Activated CD4-positive, alpha-beta T cell treated with anti-CD3 and anti-CD28 coated beads, Interleukin-2, amount 50 U/mL, for 24 hours (primary cell): Measurements from ENCODE around the gene SIM2.

ENCODE experiments used
- DNase-seq, 2 donors: peaks; one replicate each; pipeline ENCODE4 v3.0.0-alpha.2; 2020; ENCODE audit warnings: low read depth in 1 of 2, low spot score in 1 of 2

The SIM2 gene

DNA sequence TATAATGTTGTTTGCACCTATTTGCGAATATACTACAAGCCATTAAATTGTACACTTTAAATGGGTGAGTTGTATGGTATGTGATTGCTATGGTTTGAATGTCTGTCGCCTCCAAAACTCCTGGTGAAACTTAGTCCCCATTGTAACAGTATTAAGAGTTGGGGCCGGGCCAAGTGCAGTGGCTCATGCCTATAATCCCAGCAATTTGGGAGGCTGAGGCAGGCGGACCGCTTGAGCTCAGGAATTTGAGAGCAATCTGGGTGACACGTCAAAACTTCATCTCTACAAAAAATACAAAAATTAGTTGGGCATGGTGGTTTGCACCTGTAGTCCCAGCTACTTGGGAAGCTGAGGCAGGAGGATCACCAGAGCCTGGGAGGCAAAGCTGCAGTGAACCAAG, 12.0 kb upstream of the SIM2 start:
- no peak for DNase-seq

DNA sequence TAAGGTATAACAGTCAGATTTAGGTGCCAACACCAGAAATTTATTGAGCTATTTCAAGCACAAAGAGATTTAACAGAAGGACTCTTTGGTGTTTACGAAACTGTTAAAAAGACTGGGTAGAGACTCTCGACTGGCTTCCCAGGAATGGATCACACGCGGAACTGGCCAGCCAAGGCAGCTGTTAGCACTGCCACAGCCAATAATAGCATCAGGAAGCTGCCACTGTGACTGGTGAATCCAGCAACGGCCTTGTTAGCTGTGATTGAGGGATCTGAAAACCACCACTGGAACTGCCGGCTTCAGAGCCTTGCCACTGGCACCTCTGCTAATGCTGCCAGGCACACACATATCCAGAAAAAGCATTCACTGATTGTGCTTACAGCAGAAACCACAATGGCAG, 10.6 kb upstream of the SIM2 start:
- no peak for DNase-seq

GRCh38 chr21:36689324-36689723, 9.6 kb upstream of the SIM2 start:
- DNase-seq: no peak

GRCh38 chr21:36690628-36691554, 8.0 kb upstream of the SIM2 start:
- no peak for DNase-seq

DNA sequence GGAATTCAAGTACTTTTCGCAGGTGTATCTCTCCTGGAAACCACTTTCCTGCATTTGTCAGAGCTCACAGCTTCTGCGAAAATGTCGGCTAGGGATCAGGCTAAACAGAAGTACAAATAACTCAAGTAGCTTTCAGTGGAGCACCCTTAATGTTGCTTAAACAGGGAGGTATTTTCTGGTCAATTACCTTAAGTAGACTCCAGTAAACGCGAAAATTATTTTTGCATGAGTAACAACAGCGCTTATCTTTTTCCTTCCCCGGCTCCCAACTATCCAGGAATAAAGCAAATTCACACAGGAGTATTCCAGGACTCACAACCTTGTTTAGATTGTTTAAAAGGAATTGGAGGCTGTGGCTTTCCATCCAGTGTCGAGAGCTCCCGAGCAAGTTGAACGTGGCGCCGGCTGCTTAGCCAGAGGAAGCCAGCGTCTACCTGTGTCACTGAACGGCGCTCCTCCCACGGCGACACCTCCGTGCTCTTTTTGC, 7.3 kb upstream of the SIM2 start:
- DNase-seq: no peak

- no peak for DNase-seq
Observed at GRCh38 chr21:36692114-36692834, 6.6 kb upstream of the SIM2 start.

DNA sequence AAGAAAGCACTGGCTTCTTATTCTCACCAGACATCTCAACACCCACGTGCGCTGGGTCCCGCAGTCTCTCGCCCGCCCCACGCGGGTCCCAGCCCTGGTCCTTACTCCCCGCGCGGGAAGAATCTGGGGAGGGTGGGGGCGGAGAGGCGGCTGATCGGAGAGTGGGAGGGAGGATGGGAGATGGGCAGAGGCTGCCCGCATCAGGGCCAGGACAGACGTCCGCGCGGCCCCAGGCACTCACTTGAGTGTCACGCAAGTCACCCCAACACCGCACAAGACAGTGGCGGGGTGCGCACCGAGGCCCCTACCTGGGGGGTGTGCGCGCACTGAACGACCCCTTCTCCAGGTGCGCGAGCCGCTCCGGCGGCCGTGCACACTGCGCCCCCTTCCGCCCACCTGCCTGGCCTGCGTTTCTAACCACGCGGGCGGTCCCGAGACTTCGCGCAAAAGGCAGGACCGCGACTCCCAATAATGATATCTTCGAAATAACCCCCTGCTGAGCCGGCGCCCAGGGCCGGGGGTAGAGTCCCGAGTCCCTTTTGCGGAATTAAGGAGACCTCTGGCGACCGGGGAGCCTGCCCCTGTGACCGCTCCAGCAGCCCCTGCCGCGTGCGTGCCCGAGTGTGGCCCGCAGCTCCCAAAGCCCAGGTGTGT, 6.0 kb upstream of the SIM2 start:
- DNase-seq: no peak

- no peak for DNase-seq
Observed at GRCh38 chr21:36693489-36694030, 5.4 kb upstream of the SIM2 start.

GRCh38 chr21:36694031-36694515, 4.8 kb upstream of the SIM2 start:
- no peak for DNase-seq

DNA sequence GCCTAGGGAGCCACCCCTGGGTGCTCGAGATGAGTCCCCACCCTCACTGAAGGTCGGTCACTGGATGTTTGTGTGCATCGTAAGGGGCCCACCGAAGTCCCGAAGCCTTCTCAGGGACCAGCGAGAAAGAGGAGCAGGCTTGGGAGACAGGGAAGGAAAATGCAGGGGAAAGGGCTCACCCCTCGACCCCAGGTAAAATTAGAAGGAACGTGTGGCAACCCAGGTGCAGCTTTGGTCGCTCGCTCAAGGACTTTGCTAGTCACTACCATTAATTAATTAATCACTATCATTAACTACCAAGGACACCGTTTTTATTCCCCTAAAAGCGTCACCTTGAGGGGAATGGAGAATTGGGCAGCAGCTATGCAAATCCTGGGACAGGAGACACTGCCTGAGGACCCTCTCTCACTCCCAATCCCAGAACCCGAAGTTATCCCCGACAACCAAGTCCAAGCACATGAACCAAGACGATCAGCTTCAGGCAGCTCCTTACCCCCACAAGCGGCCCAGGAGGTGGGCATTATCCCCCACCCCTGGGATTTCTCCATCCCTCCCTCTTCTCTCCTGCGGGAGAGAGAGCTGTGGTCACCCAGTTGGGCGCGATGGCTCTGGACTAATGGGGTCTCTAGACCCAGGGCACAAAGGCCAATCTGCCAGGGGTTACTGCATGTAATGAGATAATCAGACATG, 4.2 kb upstream of the SIM2 start:
- no peak for DNase-seq

DNA sequence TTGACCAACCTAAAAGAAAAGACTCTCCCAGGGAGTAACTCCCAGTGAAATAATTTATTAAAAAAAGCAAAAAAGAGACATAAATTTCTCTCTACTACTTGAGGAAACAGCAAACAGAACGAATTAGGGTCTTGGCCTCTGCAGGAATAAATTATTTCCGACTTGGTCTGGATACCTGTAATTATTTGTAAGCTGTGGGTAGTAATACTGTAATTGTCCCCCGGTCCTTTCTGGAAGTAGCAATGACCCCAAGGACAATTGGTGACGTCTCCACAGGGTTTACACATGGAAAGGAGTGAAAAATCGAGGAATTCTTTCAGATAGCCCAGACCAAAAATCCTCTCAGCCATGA, 3.7 kb upstream of the SIM2 start:
- no peak for DNase-seq

- no peak for DNase-seq
Observed at GRCh38 chr21:36695671-36696389, 3.1 kb upstream of the SIM2 start.

DNA sequence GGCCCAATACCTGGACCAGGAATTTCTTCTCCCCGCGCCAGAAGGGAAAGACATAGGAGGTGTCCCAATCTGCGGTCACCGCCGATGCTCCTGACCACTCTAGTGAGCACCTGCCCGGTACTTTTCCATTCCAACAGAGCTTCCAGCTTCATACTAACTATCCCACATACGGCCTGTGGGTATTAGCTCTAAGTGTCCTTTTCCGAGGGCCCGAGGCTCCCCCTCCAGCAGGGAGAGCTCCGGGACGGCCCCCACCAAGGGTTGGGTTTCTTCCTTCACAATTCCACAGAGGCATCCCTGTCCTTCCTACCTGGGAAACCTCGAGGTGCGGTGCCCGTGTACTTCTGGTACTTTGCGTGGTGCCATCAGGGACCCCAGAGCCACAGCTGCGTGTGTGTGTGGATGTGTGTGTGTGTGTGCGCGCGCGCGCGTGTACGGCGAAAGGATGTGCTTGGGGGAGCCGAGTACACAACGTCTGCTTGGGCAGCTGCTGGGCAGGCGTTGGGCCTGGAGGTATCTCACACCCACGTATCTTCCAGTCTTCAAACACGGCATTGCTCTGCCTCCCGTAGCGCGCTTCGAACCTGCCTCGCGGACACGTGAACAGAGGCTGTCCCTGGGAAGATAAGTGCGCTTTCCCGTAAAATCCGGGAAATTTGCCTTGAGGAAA, 2.4 kb upstream of the SIM2 start:
- no peak for DNase-seq

DNA sequence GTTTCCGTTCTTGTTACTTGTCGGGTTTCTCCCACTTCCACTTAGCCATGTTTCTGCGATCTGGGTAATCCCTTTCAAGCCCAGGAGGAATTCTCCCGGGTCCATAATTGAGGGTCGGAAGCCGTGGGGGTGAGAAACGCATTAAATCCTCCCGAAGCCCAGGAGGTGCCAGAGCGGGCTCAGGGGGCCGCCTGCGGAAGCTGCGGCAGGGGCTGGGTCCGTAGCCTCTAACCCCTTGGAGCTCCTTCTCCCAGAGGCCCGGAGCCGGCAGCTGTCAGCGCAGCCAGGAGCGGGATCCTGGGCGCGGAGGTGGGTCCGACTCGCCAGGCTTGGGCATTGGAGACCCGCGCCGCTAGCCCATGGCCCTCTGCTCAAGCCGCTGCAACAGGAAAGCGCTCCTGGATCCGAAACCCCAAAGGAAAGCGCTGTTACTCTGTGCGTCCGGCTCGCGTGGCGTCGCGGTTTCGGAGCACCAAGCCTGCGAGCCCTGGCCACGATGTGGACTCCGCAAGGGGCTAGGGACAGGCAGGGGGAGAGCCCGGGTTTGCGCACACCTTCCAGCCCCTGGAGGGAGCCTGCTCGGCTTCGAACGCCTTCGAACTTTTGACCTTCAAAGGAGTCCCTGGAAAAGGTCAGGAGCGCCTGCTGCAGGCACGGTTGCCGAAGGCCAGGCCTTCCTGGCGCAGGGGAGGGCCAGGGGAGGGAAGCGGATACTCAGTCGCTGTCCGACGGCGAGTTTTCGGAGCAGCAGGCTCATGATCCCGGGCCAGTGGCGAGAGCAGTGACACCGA, 1.7 kb upstream of the SIM2 start:
- no peak for DNase-seq

GRCh38 chr21:36697851-36698384, 997 bp upstream of the SIM2 start:
- DNase-seq: no peak

DNA sequence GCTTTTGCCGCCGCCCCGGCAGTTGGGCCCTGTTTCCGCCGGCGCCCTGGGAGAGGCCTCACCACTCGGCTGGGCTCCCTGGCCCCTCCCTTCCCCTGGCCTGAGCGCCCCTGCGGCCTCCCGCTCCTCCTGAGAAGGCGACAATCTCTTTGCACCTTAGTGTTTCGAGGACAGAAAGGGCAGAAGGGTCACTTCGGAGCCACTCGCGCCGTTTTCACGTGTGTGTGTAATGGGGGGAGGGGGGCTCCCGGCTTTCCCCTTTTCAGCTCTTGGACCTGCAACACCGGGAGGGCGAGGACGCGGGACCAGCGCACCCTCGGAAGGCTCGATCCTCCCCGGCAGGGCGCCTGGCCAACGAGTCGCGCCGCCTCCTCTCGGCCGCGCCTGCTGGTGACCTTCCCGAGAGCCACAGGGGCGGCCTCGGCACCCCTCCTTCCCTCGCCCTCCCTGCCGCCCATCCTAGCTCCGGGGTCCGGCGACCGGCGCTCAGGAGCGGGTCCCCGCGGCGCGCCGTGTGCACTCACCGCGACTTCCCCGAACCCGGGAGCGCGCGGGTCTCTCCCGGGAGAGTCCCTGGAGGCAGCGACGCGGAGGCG, 432 bp upstream of the SIM2 start:
- no peak for DNase-seq

DNA sequence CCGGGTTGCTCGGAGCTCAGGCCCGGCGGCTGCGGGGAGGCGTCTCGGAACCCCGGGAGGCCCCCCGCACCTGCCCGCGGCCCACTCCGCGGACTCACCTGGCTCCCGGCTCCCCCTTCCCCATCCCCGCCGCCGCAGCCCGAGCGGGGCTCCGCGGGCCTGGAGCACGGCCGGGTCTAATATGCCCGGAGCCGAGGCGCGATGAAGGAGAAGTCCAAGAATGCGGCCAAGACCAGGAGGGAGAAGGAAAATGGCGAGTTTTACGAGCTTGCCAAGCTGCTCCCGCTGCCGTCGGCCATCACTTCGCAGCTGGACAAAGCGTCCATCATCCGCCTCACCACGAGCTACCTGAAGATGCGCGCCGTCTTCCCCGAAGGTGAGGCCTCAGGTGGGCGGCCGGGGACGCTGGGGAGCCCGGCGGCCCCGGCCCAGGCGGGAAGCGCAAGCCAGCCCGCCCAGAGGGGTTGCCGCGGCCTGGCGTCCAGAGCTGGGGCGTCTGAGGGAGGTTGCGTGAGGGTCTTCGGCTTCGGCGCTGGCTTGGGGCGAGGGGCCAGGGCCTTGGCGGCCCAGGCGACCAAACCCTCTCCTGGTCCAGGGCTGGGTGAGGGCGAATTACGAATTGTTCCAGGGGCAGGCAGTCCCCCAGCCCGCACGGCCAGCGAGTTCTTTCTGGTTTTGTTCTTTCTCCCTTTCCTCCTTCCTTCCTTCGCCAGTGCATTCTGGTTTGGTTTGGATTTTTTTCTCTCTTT, 805 bp downstream of the SIM2 start:
- no peak for DNase-seq
